GM18499 (cell line): Measurements from ENCODE around the gene CAPSL.
A peak's percentile ranks its signal among the peaks of the same experiment; 100 is the strongest.
"Not testable (repeated sequence)": the region's sequence is repeated elsewhere in the genome, so short reads cannot be mapped to it uniquely, and the experiment has no call there.

Source experiments
- ATAC-seq: cut with Tn5 transposase; IDR thresholded peaks from one replicate; pipeline ENCODE4 v1.9.1; 2021; ENCODE audit warnings: moderate number of reproducible peaks; ENCODE audit not compliant: insufficient read depth, unreplicated experiment

CAPSL gene

GRCh38 chr5:35879096-35879495 is 59.3 kb downstream of the CAPSL start:
- no peak for ATAC-seq

- no peak for ATAC-seq
These were observed 60.3 kb downstream of the CAPSL start for GRCh38 chr5:35878079-35878478.

DNA sequence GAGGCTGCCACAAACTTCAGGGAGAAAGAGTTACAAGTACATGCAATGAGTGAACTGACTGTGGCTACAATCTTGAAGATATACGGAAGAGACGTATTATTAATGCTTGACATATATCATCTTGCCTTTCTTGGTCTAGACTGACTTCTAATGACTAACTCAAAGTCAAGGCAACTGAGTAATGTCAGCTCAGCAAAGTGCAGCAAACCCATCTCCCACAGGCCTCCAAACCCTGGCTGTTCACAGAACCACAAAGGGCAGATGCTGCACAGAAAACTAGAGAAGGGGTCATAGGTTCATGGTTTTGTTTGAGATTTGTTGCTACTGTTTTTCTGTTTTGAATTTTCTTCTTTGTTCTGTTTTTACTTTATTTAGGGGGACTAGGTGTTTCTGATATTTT is 60.8 kb downstream of the CAPSL start:
- ATAC-seq, result no peak

DNA sequence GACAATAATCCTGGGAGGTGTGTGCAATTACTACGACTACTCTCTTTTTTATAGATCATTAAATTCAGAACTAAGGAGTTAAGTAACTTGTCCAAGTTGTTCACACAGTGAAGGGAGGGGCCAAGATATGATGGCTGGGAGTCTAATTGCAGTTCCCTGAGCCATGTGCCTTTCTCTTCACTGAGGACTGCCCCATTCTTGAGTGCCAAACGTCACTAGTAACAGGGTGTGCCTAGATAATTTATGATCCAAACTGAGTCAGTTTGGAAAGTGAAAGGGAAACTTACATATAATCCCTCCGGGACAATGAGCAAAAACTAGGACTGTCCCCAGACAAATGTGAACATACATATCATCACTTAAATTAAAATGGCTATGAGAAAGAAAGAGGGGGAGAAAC is 61.5 kb downstream of the CAPSL start:
- no peak for ATAC-seq

GRCh38 chr5:35876454-35876853 is 62.0 kb downstream of the CAPSL start:
- peak; percentile 83 for ATAC-seq

- no peak for ATAC-seq
These were observed 67.8 kb downstream of the CAPSL start for GRCh38 chr5:35870605-35871004.

GRCh38 chr5:35869685-35870277 is 68.6 kb downstream of the CAPSL start:
- no peak for ATAC-seq

GRCh38 chr5:35867998-35868397 is 70.4 kb downstream of the CAPSL start:
- no peak for ATAC-seq

GRCh38 chr5:35863159-35863558 is 75.3 kb downstream of the CAPSL start:
- ATAC-seq, result no peak

DNA sequence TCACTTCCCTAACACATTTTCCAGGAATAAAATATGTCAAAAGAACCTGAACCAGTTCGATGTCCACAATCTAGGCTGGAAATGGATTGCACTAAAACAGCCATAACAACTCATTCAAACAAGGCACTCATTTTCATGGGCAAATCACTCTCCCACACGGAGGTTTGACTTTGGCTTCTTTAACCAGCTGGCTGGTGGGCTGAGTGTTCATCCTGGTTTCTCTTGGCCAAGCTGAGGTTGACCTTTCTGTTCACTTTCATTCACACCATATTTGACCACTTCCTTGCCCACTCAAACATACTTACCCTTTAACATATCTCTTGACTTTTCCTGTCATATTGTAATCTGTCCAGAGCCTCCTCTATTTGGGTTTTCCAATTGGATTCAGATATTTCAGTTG is 76.3 kb downstream of the CAPSL start:
- no peak for ATAC-seq

- no peak for ATAC-seq
These were observed 76.7 kb downstream of the CAPSL start for GRCh38 chr5:35861718-35862117.

- ATAC-seq, result no peak
These were observed 77.7 kb downstream of the CAPSL start for GRCh38 chr5:35860686-35861085.

DNA sequence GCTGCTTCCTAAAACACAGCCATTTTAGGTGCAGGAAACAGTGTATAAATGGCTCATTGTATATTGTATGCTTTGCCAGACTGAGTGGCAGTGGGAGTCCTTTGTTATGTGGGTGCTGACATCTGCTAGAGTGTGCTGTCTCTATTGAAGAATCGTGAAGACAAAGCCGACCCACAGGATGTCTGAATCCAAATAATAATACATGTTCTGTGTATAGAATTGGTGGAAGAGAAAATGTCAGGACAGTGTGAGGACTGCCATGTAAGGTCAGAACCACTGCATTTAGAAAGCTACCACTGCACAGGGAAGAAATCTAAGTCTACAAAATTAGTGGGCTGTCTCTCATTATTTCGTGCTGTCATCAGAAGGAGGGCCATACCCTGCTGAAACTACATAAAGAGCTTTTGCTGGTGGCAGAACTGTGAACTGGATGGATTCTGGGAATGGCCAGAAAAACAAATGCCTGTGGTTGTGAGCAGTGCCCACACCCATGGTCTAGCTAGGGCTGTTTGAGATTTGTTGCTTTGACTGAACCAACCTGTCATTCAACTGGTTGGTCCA is 79.2 kb downstream of the CAPSL start:
- ATAC-seq, result no peak

- no peak for ATAC-seq
These were observed 80.7 kb downstream of the CAPSL start for GRCh38 chr5:35857606-35858205.

DNA sequence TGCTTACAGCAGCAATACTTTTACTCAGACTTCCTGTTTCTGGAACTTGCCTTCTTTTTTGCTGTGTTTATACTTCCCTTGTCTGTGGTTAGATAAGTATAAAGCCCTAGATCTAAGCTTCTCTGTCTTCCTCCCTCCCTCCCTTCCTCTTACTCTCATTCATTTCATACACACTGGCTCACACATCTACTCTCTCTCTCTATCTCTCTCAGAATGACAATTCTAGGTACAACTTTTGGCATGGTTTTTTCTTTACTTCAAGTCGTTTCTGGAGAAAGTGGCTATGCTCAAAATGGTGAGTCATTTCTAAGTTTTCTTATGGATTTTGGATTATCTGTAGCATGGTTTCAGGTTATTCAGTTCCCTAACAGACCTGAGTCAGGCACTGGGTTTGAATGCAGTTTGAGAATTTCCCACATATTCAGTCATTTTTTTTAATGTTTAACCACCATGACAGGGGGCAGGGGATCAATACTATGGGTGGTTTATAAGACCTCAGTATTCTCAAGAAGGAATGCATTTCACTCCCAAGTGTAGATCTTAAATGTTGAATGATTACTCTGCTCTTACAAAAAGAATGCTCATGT is 81.6 kb downstream of the CAPSL start, which contains the start of gene IL7R:
Gene IL7R, plus strand, starts transcription at position 127 of the 587 bp plus-strand sequence. Its CDS starts 87 bp downstream, at position 214.
- ATAC-seq, result peak; percentile 52

GRCh38 chr5:35856186-35856764 is 82.1 kb downstream of the CAPSL start:
- not testable (repeated sequence) for ATAC-seq

DNA sequence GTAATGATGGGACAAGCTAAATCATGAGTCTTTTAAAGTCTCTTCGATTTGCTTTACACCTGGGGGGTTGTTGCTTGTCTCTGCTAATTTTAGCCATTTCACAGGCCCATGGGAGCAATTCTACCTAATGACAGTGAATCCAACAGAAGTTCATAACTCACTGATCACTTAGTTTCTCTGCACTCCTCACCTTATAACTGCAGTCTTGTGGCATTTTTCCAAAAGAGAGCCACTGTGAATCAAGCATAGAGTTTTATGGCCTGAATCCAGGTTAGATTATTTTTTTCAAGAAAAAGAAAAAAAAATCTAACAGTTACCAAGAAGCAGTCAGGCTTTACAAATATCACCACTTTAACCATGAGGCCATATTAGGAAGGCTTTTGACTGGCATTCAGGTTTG is 83.2 kb downstream of the CAPSL start:
- ATAC-seq, result no peak
